Measurements from ENCODE around the gene NEK6. TPM values are rescaled to one million over a fixed set of nuclear protein-coding genes. Genes with fewer than 3 reads are reported as not detected.

Gene NEK6
- total and polyA plus RNA-seq, 10 of the 15 experiments (the other 5 are each of a cell fraction or from before 2014, with no cell fraction given): 31.3 to 161 (median 89.2) TPM

- TF ChIP-seq IRF3 (IDR thresholded peaks at IDR 0.05) (no peak), PKNOX1 (IDR thresholded peaks at IDR 0.05) (no peak), BCL3 (IDR thresholded peaks at IDR 0.05; ENCODE audit: borderline replicate concordance, insufficient read depth, low read depth, low read length, poor library complexity, severe bottlenecking) (no peak), REST (IDR thresholded peaks at IDR 0.05; ENCODE audit: low read depth, low read length) (no peak), SUZ12 (IDR thresholded peaks at IDR 0.05; ENCODE audit: unreplicated experiment) (no peak), FOXK2 (IDR thresholded peaks at IDR 0.05) (no peak), RB1 (IDR thresholded peaks at IDR 0.05; ENCODE audit: borderline replicate concordance) (no peak), NR2C1 (IDR thresholded peaks at IDR 0.05) (no peak), FOXM1 (IDR thresholded peaks at IDR 0.05; ENCODE audit: low read depth, low read length) (no peak), ATF7 (IDR thresholded peaks at IDR 0.05; ENCODE audit: low read depth) (no peak), NFYB (IDR thresholded peaks at IDR 0.05; ENCODE audit: insufficient read depth, low read depth, low read length) (no peak), MYB (IDR thresholded peaks at IDR 0.05; ENCODE audit: borderline replicate concordance, low read depth, low read length) (no peak), NFIC (IDR thresholded peaks at IDR 0.05; ENCODE audit: low read depth, low read length) (no peak), IKZF1 (conservative IDR thresholded peaks at IDR 0.05) (no peak)
Observed at GRCh38 chr9:124280176-124280691, 22.5 kb downstream of the NEK6 start (continued).

All from GM12878 (cell line).